NCI-H526 treated with DMSO at 0.1 percent for 48 hours (cell line): ENCODE measurements around the gene B3GAT1.
A peak's percentile ranks its signal among the peaks of the same experiment; 100 is the strongest.

ENCODE experiments used
- DNase-seq: peaks from one replicate; lab custom pipeline; 2025; lab: John Stamatoyannopoulos, UW

Gene B3GAT1

GRCh38 chr11:134390706-134391569 is 21.1 kb downstream of the B3GAT1 start:
- DNase-seq, result no peak

- DNase-seq, result no peak
Observed at GRCh38 chr11:134389464-134390180, 22.4 kb downstream of the B3GAT1 start.

GRCh38 chr11:134388590-134388989 is 23.5 kb downstream of the B3GAT1 start:
- no peak for DNase-seq

GRCh38 chr11:134387501-134387900 is 24.5 kb downstream of the B3GAT1 start:
- no peak for DNase-seq

GRCh38 chr11:134386945-134387344 is 25.1 kb downstream of the B3GAT1 start:
- peak; percentile 93 for DNase-seq

GRCh38 chr11:134385774-134386565 is 26.1 kb downstream of the B3GAT1 start:
- DNase-seq, result peak; percentile 80

- DNase-seq, result no peak
Observed at GRCh38 chr11:134385171-134385570, 26.9 kb downstream of the B3GAT1 start.

GRCh38 chr11:134384406-134384805 is 27.6 kb downstream of the B3GAT1 start:
- DNase-seq, result no peak

GRCh38 chr11:134383576-134384221 is 28.3 kb downstream of the B3GAT1 start:
- DNase-seq, result no peak

GRCh38 chr11:134382830-134383229 is 29.2 kb downstream of the B3GAT1 start:
- DNase-seq, result no peak

- DNase-seq, result no peak
Observed at GRCh38 chr11:134382257-134382656, 29.8 kb downstream of the B3GAT1 start.

GRCh38 chr11:134380785-134381184 is 31.3 kb downstream of the B3GAT1 start:
- no peak for DNase-seq

- DNase-seq, result no peak
Observed at GRCh38 chr11:134380229-134380628, 31.8 kb downstream of the B3GAT1 start.

- DNase-seq, result no peak
Observed at GRCh38 chr11:134379241-134379640, 32.8 kb downstream of the B3GAT1 start.

- DNase-seq, result no peak
Observed at GRCh38 chr11:134377876-134378275, 34.2 kb downstream of the B3GAT1 start.

- no peak for DNase-seq
Observed at GRCh38 chr11:134376150-134376921, 35.7 kb downstream of the B3GAT1 start.

- DNase-seq, result no peak
Observed at GRCh38 chr11:134374891-134375550, 37.0 kb downstream of the B3GAT1 start.

GRCh38 chr11:134374171-134374570 is 37.9 kb downstream of the B3GAT1 start:
- DNase-seq, result no peak

- DNase-seq, result no peak
Observed at GRCh38 chr11:134373591-134374052, 38.4 kb downstream of the B3GAT1 start.

- DNase-seq, result no peak
Observed at GRCh38 chr11:134372961-134373360, 39.1 kb downstream of the B3GAT1 start.
